HepG2 (cell line): ENCODE data around the gene FCHSD1. TPM values are rescaled to one million over a fixed set of nuclear protein-coding genes. Genes with fewer than 3 reads are reported as not detected.
A peak's percentile ranks its signal among the peaks of the same experiment; 100 is the strongest.

Experiments used
- ATAC-seq: fragments of 200-7000 bp; cut with Tn5 transposase; 3 replicates; pipeline ENCODE4 v1.9.1; 2020; ENCODE audit warnings: mild to moderate bottlenecking, moderate library complexity
- BruUV-seq: library from RNA; stranded (reverse); fragments of 400-500 nt; replicated peaks from 2 replicates; lab custom pipeline; 2021; lab: Mats Ljungman, UMichigan
- CTCF ChIA-PET: fragments of 300-600 bp; formaldehyde crosslinking; extraction: SDS; loops from one replicate; lab custom pipeline; 2021; ENCODE audit warnings: low total read pairs, inconsistent platforms, low intra/inter-chr PET ratio; lab: Yijun Ruan, JAX
- POLR2A ChIA-PET: fragments of 350-600 bp; sonication (Branson Sonifier 250); formaldehyde crosslinking; loops from one replicate; lab custom pipeline; 2020; ENCODE audit warnings: antibody characterized with exemption, inconsistent platforms; lab: Yijun Ruan, JAX
- DNase-seq: peaks from one replicate; pipeline ENCODE4 v3.0.0-alpha.2; 2015; ENCODE audit warnings: low spot score
- FAIRE-seq: peaks from 3 replicates; lab custom pipeline; 2011; peaks lifted over from hg19 to GRCh38; lab: Jason Lieb, UNC
- H2AFZ ChIP-seq: one replicate; pipeline ENCODE4 v1.6.1; 2011; ENCODE audit warnings: low read length, inconsistent platforms
- H3K27ac ChIP-seq: fragments of 300-600 bp; 3 replicates; pipeline ENCODE4 v1.8.0; 2011; ENCODE audit warnings: mixed run types, mild to moderate bottlenecking, mixed read lengths, low read length, inconsistent platforms; ENCODE audit not compliant: insufficient read depth; ENCODE audit errors: extremely low read length
- H3K27me3 ChIP-seq, 2 experiments: fragments of 200-600 bp in 1 of 2; 2 replicates in 1 of 2; 3 replicates in 1 of 2; pipeline versions ENCODE4 v1.6.0 to v1.8.0; 2011; ENCODE audit warnings: low read length in 2 of 2, mild to moderate bottlenecking in 2 of 2, moderate library complexity in 2 of 2, inconsistent platforms in 1 of 2; ENCODE audit not compliant: insufficient read depth in 2 of 2, control insufficient read depth in 1 of 2
- H3K36me3 ChIP-seq, 2 experiments: fragments of 200-600 bp in 1 of 2; replicated peaks in 1 of 2; 2 replicates in 1 of 2; 3 replicates in 1 of 2; pipeline versions ENCODE4 v1.5.1 to v1.8.0; 2011; ENCODE audit warnings: low read length in 2 of 2, inconsistent platforms in 1 of 2; ENCODE audit not compliant: insufficient read depth in 2 of 2, control insufficient read depth in 1 of 2
- H3K4me1 ChIP-seq: 2 replicates; pipeline ENCODE4 v1.5.1; 2012; ENCODE audit warnings: low read length, inconsistent platforms; ENCODE audit not compliant: insufficient read depth
- H3K4me2 ChIP-seq: 2 replicates; pipeline ENCODE4 v1.6.0; 2011; ENCODE audit warnings: low read depth, low read length, inconsistent platforms
- H3K4me3 ChIP-seq, 3 experiments: fragments of 200-600 bp in 1 of 3; sonication (generic), shearing (Covaris generic) in 1 of 3; replicated peaks in 1 of 3; 2 replicates each; pipeline ENCODE4 v1.5.1; 2011 to 2016; ENCODE audit warnings: low read length in 3 of 3, inconsistent platforms in 2 of 3, low read depth in 2 of 3, mild to moderate bottlenecking in 2 of 3, control low read depth in 1 of 3, mixed read lengths in 1 of 3; ENCODE audit not compliant: insufficient read depth in 1 of 3
- H3K79me2 ChIP-seq: one replicate; pipeline ENCODE4 v1.6.1; 2011; ENCODE audit warnings: low read length, inconsistent platforms; ENCODE audit not compliant: insufficient read depth
- H3K9ac ChIP-seq: 2 replicates; pipeline ENCODE4 v1.6.0; 2011; ENCODE audit warnings: mild to moderate bottlenecking, low read depth, low read length, inconsistent platforms; ENCODE audit not compliant: insufficient read depth
- H3K9me3 ChIP-seq: 2 replicates; pipeline ENCODE4 v1.5.1; 2012; ENCODE audit warnings: mild to moderate bottlenecking, low read length
- H4K20me1 ChIP-seq: 2 replicates; pipeline ENCODE4 v1.6.0; 2011; ENCODE audit warnings: inconsistent platforms, mild to moderate bottlenecking, low read length, moderate library complexity; ENCODE audit not compliant: insufficient read depth
- ATF3 ChIP-seq: sonication (generic); formaldehyde crosslinking; IDR thresholded peaks from 2 replicates; pipeline ENCODE4 v1.4.0; 2020; ENCODE audit warnings: missing genetic modification reagents
- POLR2G ChIP-seq: fragments of 200-400 bp; formaldehyde crosslinking; IDR thresholded peaks from 2 replicates; pipeline ENCODE4 v1.6.1; 2018; ENCODE audit warnings: mild to moderate bottlenecking, low read depth, low read length, moderate library complexity
- SPEN ChIP-seq: sonication (generic); formaldehyde crosslinking; IDR thresholded peaks from 2 replicates; pipeline ENCODE4 v1.5.1; 2020; ENCODE audit warnings: low read depth, mild to moderate bottlenecking, missing genetic modification reagents
- WGBS: methylation state at CpG from one replicate; pipeline ENCODE4 v1.1.6; 2017; ENCODE audit warnings: low lambda C conversion rate; 5-methylcytosine and 5-hydroxymethylcytosine counted together
- in situ Hi-C: cut with HindIII; loops from 2 replicates; pipeline ENCODE4 v1.10.0; 2017; ENCODE audit warnings: low pct_unique_long_range_greater_than_20kb; ENCODE audit not compliant: extremely low pct_ligation_motif_present
- intact Hi-C: fragments of 100-400 bp; cut with micrococcal nuclease; formaldehyde crosslinking; loops from one replicate; pipeline ENCODE4 v1.10.0; 2022; ENCODE audit not compliant: unreplicated experiment
- polyA plus RNA-seq, 8 experiments: library from polyadenylated mRNA; depleted of rRNA in 3 of 8; stranded (reverse) in 7 of 8; unstranded in 1 of 8; fragments of >200 nt; fragmentation: Illumina TruSeq in 4 of 8; extraction: Trizol in 4 of 8; gene quantifications; 2 replicates each; pipeline versions ENCODE4 v1.2.1 to v1.2.3, GENCODE V29; 2011 to 2016; ENCODE audit warnings: low read depth in 4 of 8, missing spikeins in 1 of 8, mixed read lengths in 1 of 8; ENCODE audit not compliant: insufficient read depth in 1 of 8
- total RNA-seq, 5 experiments: library from RNA; depleted of rRNA; stranded (reverse); fragments of >200 nt; fragmentation: Illumina TruSeq; extraction: Trizol; gene quantifications; 2 replicates each; pipeline ENCODE4 v1.2.3, GENCODE V29; 2016; ENCODE audit warnings: low read depth in 1 of 5

FCHSD1 gene
- total and polyA plus RNA-seq, 2 of the 13 experiments (the other 11 are each of a cell fraction or from before 2014, with no cell fraction given): 5.5 to 15.4 TPM

GRCh38 chr5:141647851-141648250, 3.4 kb downstream of the FCHSD1 start:
- no peak overlapping the region for H2AFZ ChIP-seq
- ChIA-PET CTCF (no interaction called here), POLR2A (interaction anchor here (2.3 kb wide), 1 partner anchor 11 kb away, joined by 9 read pairs; the partner anchor contains the start of genes HDAC3 and RELL2)
- no peaks in the 10 kb centered on the region for H3K79me2 ChIP-seq
- H3K4me2 ChIP-seq: no peak overlapping the region
- peaks cover 0 to 10% of the 10 kb centered on the region in 2 experiments; a peak in 1 of 5 replicates for H3K36me3 ChIP-seq
- ATAC-seq (no peak), DNase-seq (no peak), FAIRE-seq (no peak)
- no peak overlapping the region for H3K9ac ChIP-seq
- peaks cover 0 to 3% of the 10 kb centered on the region in 2 experiments; a peak in 2 of 5 replicates for H3K27me3 ChIP-seq
- TSS peak; percentile 21 for BruUV-seq
- in situ Hi-C loops: no loop called here
- no peak overlapping the region for H3K27ac ChIP-seq
- H3K4me1 ChIP-seq: peaks cover 17% of the 10 kb centered on the region
- H3K4me3 ChIP-seq: no peak overlapping the region
- no peaks in the 10 kb centered on the region for H4K20me1 ChIP-seq
- no peaks in the 10 kb centered on the region for H3K9me3 ChIP-seq
- no CpG with 5 or more reads among the region's 3 CpGs for WGBS
- TF ChIP-seq POLR2G (0 out of 2 replicates have a peak, but pooled peaks have one; percentile 5), SPEN (CRISPR knock-in tag) (no peak)
- intact Hi-C loops: no loop called here

- no peak overlapping the region for H3K27ac ChIP-seq
- CTCF ChIA-PET: no interaction called here
Observed at GRCh38 chr5:141647242-141647641, 4.0 kb downstream of the FCHSD1 start.

More at GRCh38 chr5:141647242-141647641, 4.0 kb downstream of the FCHSD1 start:
- no peaks in the 10 kb centered on the region for H3K79me2 ChIP-seq
- no peaks in the 10 kb centered on the region for H4K20me1 ChIP-seq
- in situ Hi-C loops: no loop called here
- ATAC-seq (no peak), FAIRE-seq (no peak), DNase-seq (no peak)
- H2AFZ ChIP-seq: no peak overlapping the region
- H3K27me3 ChIP-seq: no peaks in the 10 kb centered on the region; a peak in 1 of 5 replicates
- TF ChIP-seq ATF3 (CRISPR knock-in tag) (no peak), POLR2G (0 out of 2 replicates have a peak, but pooled peaks have one; percentile 13)
- H3K4me1 ChIP-seq: peaks cover 17% of the 10 kb centered on the region
- no peak overlapping the region for H3K4me2 ChIP-seq
- 91% methylated on average over 5 of the region's 5 CpGs for WGBS
- H3K9ac ChIP-seq: no peak overlapping the region
- intact Hi-C loops: no loop called here
- H3K36me3 ChIP-seq: peaks cover 0 to 10% of the 10 kb centered on the region in 2 experiments; a peak in 1 of 5 replicates
- POLR2A ChIA-PET: interaction anchor here (2.3 kb wide), 1 partner anchor 10 kb away, joined by 9 read pairs; the partner anchor contains the start of genes HDAC3 and RELL2
- no peak overlapping the region for H3K4me3 ChIP-seq
- no peaks in the 10 kb centered on the region for H3K9me3 ChIP-seq
- BruUV-seq: no TSS peak
